H1 (cell line): ENCODE measurements around the gene HES1. TPM values are rescaled to one million over a fixed set of nuclear protein-coding genes. Genes with fewer than 3 reads are reported as not detected.

ENCODE experiments used
- CTCF ChIA-PET: fragments of 300-600 bp; sonication (Branson Sonifier 250); formaldehyde crosslinking; loops from one replicate; lab custom pipeline; 2021; ENCODE audit not compliant: partially characterized antibody; lab: Charles Lee
- POLR2A ChIA-PET: fragments of 300-600 bp; sonication (Branson Sonifier 250); formaldehyde crosslinking; loops from one replicate; lab custom pipeline; 2021; ENCODE audit warnings: inconsistent platforms; ENCODE audit not compliant: partially characterized antibody; lab: Charles Lee
- DNase-seq, 2 experiments: peaks; one replicate each; pipeline versions ENCODE4 v3.0.0 to v3.0.0-alpha.2; 2010 to 2022; ENCODE audit warnings: low spot score in 2 of 2, low read depth in 1 of 2, mixed read lengths in 1 of 2
- FAIRE-seq: peaks from 2 replicates; lab custom pipeline; 2011; peaks lifted over from hg19 to GRCh38; lab: Jason Lieb, UNC
- H2AFZ ChIP-seq: 2 replicates; pipeline ENCODE4 v1.8.1; 2012; ENCODE audit warnings: low read length, inconsistent platforms
- H2AK5ac ChIP-seq: 2 replicates; pipeline ENCODE4 v1.6.1; 2013; ENCODE audit warnings: low read depth, low read length
- H2BK120ac ChIP-seq: replicated peaks from 2 replicates; pipeline ENCODE3; 2013; ENCODE audit warnings: low read depth, low read length, inconsistent platforms
- H2BK12ac ChIP-seq: 2 replicates; pipeline ENCODE4 v1.6.1; 2013; ENCODE audit warnings: low read depth, low read length
- H2BK15ac ChIP-seq: 2 replicates; pipeline ENCODE4 v1.6.1; 2013; ENCODE audit warnings: low read length
- H2BK20ac ChIP-seq: 2 replicates; pipeline ENCODE4 v1.6.1; 2013; ENCODE audit warnings: low read length
- H2BK5ac ChIP-seq: 2 replicates; pipeline ENCODE4 v1.6.1; 2013; ENCODE audit warnings: low read depth, low read length
- H3K14ac ChIP-seq: 2 replicates; pipeline ENCODE4 v1.6.1; 2013; ENCODE audit warnings: inconsistent platforms; ENCODE audit not compliant: insufficient read length
- H3K18ac ChIP-seq: 2 replicates; pipeline ENCODE4 v1.6.1; 2013; ENCODE audit warnings: low read length; ENCODE audit errors: extremely low read depth
- H3K23ac ChIP-seq: 2 replicates; pipeline ENCODE4 v1.6.1; 2013; ENCODE audit warnings: inconsistent platforms; ENCODE audit not compliant: insufficient read length
- H3K23me2 ChIP-seq: 2 replicates; pipeline ENCODE4 v1.6.1; 2013; ENCODE audit warnings: low read depth, low read length
- H3K27ac ChIP-seq: 2 replicates; pipeline ENCODE4 v1.6.1; 2011; ENCODE audit warnings: low read depth, low read length, inconsistent platforms
- H3K27me3 ChIP-seq, 4 experiments: replicated peaks in 1 of 4; 1 replicate in 1 of 4; 2 replicates in 3 of 4; pipeline versions ENCODE4 v1.6.1 to v1.8.1; 2011 to 2013; ENCODE audit warnings: low read length in 3 of 4, mild to moderate bottlenecking in 3 of 4, inconsistent platforms in 2 of 4, mixed read lengths in 2 of 4, moderate library complexity in 1 of 4; ENCODE audit not compliant: control insufficient read depth in 3 of 4, insufficient read depth in 3 of 4; ENCODE audit errors: extremely low read depth in 1 of 4
- H3K36me3 ChIP-seq, 4 experiments: 2 replicates each; pipeline versions ENCODE4 v1.6.1 to v1.8.1; 2011 to 2013; ENCODE audit warnings: mild to moderate bottlenecking in 4 of 4, low read length in 3 of 4, moderate library complexity in 2 of 4, control low read depth in 1 of 4, inconsistent platforms in 1 of 4; ENCODE audit not compliant: insufficient read depth in 4 of 4, control insufficient read depth in 2 of 4
- H3K4ac ChIP-seq: replicated peaks from 2 replicates; pipeline ENCODE3; 2013; ENCODE audit warnings: low read length, low read depth, mixed read lengths, inconsistent platforms; ENCODE audit not compliant: insufficient read length
- H3K4me1 ChIP-seq, 4 experiments: replicated peaks in 1 of 4; 1 replicate in 1 of 4; 2 replicates in 3 of 4; pipeline versions ENCODE4 v1.6.1 to v1.8.1; 2011 to 2013; ENCODE audit warnings: low read length in 3 of 4, inconsistent platforms in 2 of 4, mixed read lengths in 1 of 4; ENCODE audit not compliant: insufficient read depth in 4 of 4, control insufficient read depth in 3 of 4
- H3K4me2 ChIP-seq, 2 experiments: 2 replicates each; pipeline versions ENCODE4 v1.6.1 to v1.8.1; 2011 to 2013; ENCODE audit warnings: low read depth in 2 of 2, low read length in 2 of 2, control low read depth in 1 of 2, inconsistent platforms in 1 of 2, mild to moderate bottlenecking in 1 of 2; ENCODE audit not compliant: insufficient read depth in 1 of 2
- H3K4me3 ChIP-seq, 4 experiments: fragments of 200-600, 300-600 bp in 1 of 4; sonication (generic), shearing (Covaris generic), sonication (Bioruptor Twin) in 1 of 4; 2 replicates each; pipeline versions ENCODE4 v1.5.1 to v1.8.1; 2011 to 2016; ENCODE audit warnings: low read length in 4 of 4, low read depth in 3 of 4, control low read depth in 2 of 4, inconsistent platforms in 2 of 4, mild to moderate bottlenecking in 2 of 4, mixed read lengths in 1 of 4, moderate library complexity in 1 of 4; ENCODE audit not compliant: insufficient read depth in 2 of 4; ENCODE audit errors: extremely low read depth in 1 of 4
- H3K56ac ChIP-seq: replicated peaks from 2 replicates; pipeline ENCODE3; 2013; ENCODE audit warnings: low read depth, mild to moderate bottlenecking, mixed read lengths, low read length, inconsistent platforms; ENCODE audit not compliant: insufficient read length
- H3K79me1 ChIP-seq: 2 replicates; pipeline ENCODE4 v1.6.1; 2013; ENCODE audit warnings: low read depth, low read length, control low read depth
- H3K79me2 ChIP-seq, 2 experiments: 2 replicates each; pipeline versions ENCODE4 v1.6.1 to v1.8.1; 2012 to 2013; ENCODE audit warnings: low read length in 2 of 2, mild to moderate bottlenecking in 2 of 2, inconsistent platforms in 1 of 2; ENCODE audit not compliant: insufficient read depth in 2 of 2, control insufficient read depth in 1 of 2
- H3K9ac ChIP-seq, 4 experiments: replicated peaks in 1 of 4; 1 replicate in 1 of 4; 2 replicates in 3 of 4; pipeline versions ENCODE4 v1.6.1 to v1.8.1; 2011 to 2013; ENCODE audit warnings: low read depth in 3 of 4, low read length in 3 of 4, control low read depth in 2 of 4, mild to moderate bottlenecking in 2 of 4, moderate library complexity in 2 of 4, inconsistent platforms in 1 of 4; ENCODE audit errors: extremely low read depth in 1 of 4
- H3K9me3 ChIP-seq, 2 experiments: 2 replicates each; pipeline versions ENCODE4 v1.6.1 to v1.8.1; 2012 to 2013; ENCODE audit warnings: mild to moderate bottlenecking in 2 of 2, moderate library complexity in 2 of 2, control low read depth in 1 of 2, inconsistent platforms in 1 of 2, low read depth in 1 of 2, low read length in 1 of 2, mixed read lengths in 1 of 2; ENCODE audit not compliant: insufficient read depth in 2 of 2
- H4K20me1 ChIP-seq, 2 experiments: replicated peaks in 1 of 2; 2 replicates each; pipeline versions ENCODE3 to v1.8.1; 2011 to 2013; ENCODE audit warnings: inconsistent platforms in 2 of 2, low read length in 2 of 2, mild to moderate bottlenecking in 1 of 2; ENCODE audit not compliant: insufficient read depth in 2 of 2, control insufficient read depth in 1 of 2
- H4K5ac ChIP-seq: 2 replicates; pipeline ENCODE4 v1.6.1; 2013; ENCODE audit warnings: low read length, low read depth, mixed read lengths, inconsistent platforms; ENCODE audit not compliant: insufficient read length
- H4K8ac ChIP-seq: 2 replicates; pipeline ENCODE4 v1.8.0; 2013; ENCODE audit warnings: mild to moderate bottlenecking, moderate library complexity, low read length, inconsistent platforms; ENCODE audit not compliant: insufficient read depth; ENCODE audit errors: extremely low read depth
- H4K91ac ChIP-seq: replicated peaks from 2 replicates; pipeline ENCODE3; 2013; ENCODE audit warnings: low read length, mixed read lengths, inconsistent platforms; ENCODE audit not compliant: insufficient read length
- BRCA1 ChIP-seq: IDR thresholded peaks from 2 replicates; pipeline ENCODE4 v1.6.1; 2012; ENCODE audit warnings: low read depth, low read length, improper control_type of control experiment
- GABPA ChIP-seq: IDR thresholded peaks from 2 replicates; pipeline ENCODE4 v1.6.1; 2011; ENCODE audit warnings: mild to moderate bottlenecking, low read length, moderate library complexity, borderline replicate concordance; ENCODE audit not compliant: insufficient read depth
- POLR2A ChIP-seq, 2 experiments: IDR thresholded peaks; 1 replicate in 1 of 2; 2 replicates in 1 of 2; pipeline ENCODE4 v1.6.1; 2011; ENCODE audit warnings: low read depth in 2 of 2, low read length in 2 of 2, mild to moderate bottlenecking in 2 of 2; ENCODE audit errors: control extremely low read depth in 1 of 2
- POLR2AphosphoS5 ChIP-seq: IDR thresholded peaks from 2 replicates; pipeline ENCODE4 v1.6.1; 2011; ENCODE audit warnings: low read depth, low read length
- POU5F1 ChIP-seq: IDR thresholded peaks from 2 replicates; pipeline ENCODE4 v1.6.1; 2011; ENCODE audit warnings: low read depth, mild to moderate bottlenecking, low read length, moderate library complexity
- TAF7 ChIP-seq: optimal IDR thresholded peaks from 2 replicates; pipeline ENCODE3; 2011; ENCODE audit warnings: low read depth, mild to moderate bottlenecking, inconsistent platforms, low read length, moderate library complexity, borderline replicate concordance
- TBP ChIP-seq: IDR thresholded peaks from 2 replicates; pipeline ENCODE4 v1.6.1; 2011; ENCODE audit warnings: low read depth, low read length, improper control_type of control experiment
- WGBS, 2 experiments: shearing (Covaris generic) in 1 of 2; methylation state at CpG; one replicate each; pipeline versions ENCODE4 v1.1.6 to v1.1.7; 2013 to 2015; ENCODE audit warnings: low lambda C conversion rate in 2 of 2, mixed read lengths in 2 of 2, inconsistent platforms in 1 of 2, low coverage in 1 of 2, missing lambda C conversion rate in 1 of 2; ENCODE audit not compliant: insufficient replicate concordance in 2 of 2, insufficient coverage in 1 of 2, insufficient read length in 1 of 2; ENCODE audit errors: extremely low coverage in 1 of 2, missing lambda C conversion rate in 1 of 2; 5-methylcytosine and 5-hydroxymethylcytosine counted together
- polyA plus RNA-seq, 7 experiments: library from polyadenylated mRNA; depleted of rRNA in 3 of 7; stranded (reverse) in 5 of 7; unstranded in 2 of 7; fragments of >200 nt in 5 of 7; fragments of 200-250 nt in 2 of 7; gene quantifications; 1 replicate in 5 of 7; 2 replicates in 1 of 7; 4 replicates in 1 of 7; pipeline versions ENCODE4 v1.2.1 to v1.2.3, GENCODE V29; 2011 to 2013; ENCODE audit warnings: missing spikeins in 2 of 7, mixed read lengths in 2 of 7
- total RNA-seq: library from RNA; stranded (reverse); fragmentation: NEBNext Ultra II Directional; extraction: Animal tissue kit (Norgen Biotek cat#: 25700); gene quantifications from 2 replicates; pipeline ENCODE4 v1.2.1, GENCODE V29; 2021

The HES1 gene
- total and polyA plus RNA-seq, 2 of the 8 experiments (the other 6 are each of a cell fraction or from before 2014, with no cell fraction given), result 7.9 to 12.9 TPM

DNA sequence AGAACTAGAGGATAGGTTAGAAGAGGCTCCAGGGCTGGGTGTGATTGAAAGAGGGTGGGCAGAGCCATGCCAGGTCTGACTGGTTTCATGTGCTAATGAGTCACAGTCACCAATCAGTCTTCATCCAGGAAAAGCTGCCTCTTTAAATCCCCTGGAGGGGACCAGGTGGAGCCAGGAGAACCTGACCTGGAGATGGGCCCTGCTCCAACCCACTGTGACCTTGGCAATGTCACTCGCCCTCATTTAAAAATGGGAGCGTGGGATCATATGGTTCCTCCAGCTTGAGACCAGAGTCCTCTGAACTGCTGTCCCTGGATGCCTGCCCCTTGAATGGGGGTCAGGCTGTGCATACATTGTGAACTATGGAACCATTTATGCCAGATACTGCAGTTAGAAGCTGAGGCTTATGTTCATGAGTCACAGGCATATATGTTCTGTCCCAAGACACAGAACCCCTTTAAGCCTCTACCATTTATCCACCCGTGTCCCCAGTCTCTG lies 23.0 kb downstream of the HES1 start:
- Histone ChIP-seq H4K8ac (no peak overlapping the region), H3K79me2 (no peaks in the 10 kb centered on the region), H3K79me1 (no peaks in the 10 kb centered on the region), H3K23me2 (no peaks in the 10 kb centered on the region; the same call in 1 of the 2 replicates), H3K56ac (no peak overlapping the region), H3K9ac (no peak overlapping the region), H2AK5ac (no peak overlapping the region), H2AFZ (no peak overlapping the region), H3K18ac (no peak overlapping the region), H3K36me3 (no peaks in the 10 kb centered on the region), H2BK12ac (no peak overlapping the region), H2BK5ac (no peak overlapping the region), H2BK120ac (no peak overlapping the region), H2BK20ac (no peak overlapping the region), H3K27ac (no peak overlapping the region), H4K91ac (no peak overlapping the region), H2BK15ac (no peak overlapping the region), H3K4me3 (no peak overlapping the region), H3K23ac (no peak overlapping the region), H4K5ac (no peak overlapping the region), H3K4me1 (peaks cover 0 to 6% (median 2%) of the 10 kb centered on the region in 4 experiments; a peak in 5 of 7 replicates), H4K20me1 (no peaks in the 10 kb centered on the region), H3K9me3 (peaks cover 4 to 6% of the 10 kb centered on the region in 2 experiments; a peak in 3 of 4 replicates), H3K4ac (no peak overlapping the region), H3K4me2 (no peak overlapping the region), H3K14ac (no peak overlapping the region), H3K27me3 (peaks cover 0 to 1% (median 0%) of the 10 kb centered on the region in 4 experiments; a peak in 1 of 7 replicates)
- FAIRE-seq (no peak), DNase-seq (no peak)
- peak; percentile 20; the same call in 1 of the 2 replicates for TF ChIP-seq POLR2AphosphoS5
- TF ChIP-seq GABPA, result no peak
- peak; percentile 35; the same call in 1 of the 2 replicates for TF ChIP-seq TBP
- TF ChIP-seq TAF7, result peak; percentile 73
- TF ChIP-seq POU5F1, result no peak
- no peak for TF ChIP-seq BRCA1
- peak in 1 of 2 experiments; percentile 52; a peak in 1 of 3 replicates for TF ChIP-seq POLR2A (IDR thresholded peaks at IDR 0.05; ENCODE audit: control extremely low read depth in 1 of 2, low read depth in 2 of 2, low read length in 2 of 2)
- ChIA-PET CTCF (interaction anchor here (1.0 to 5.0 kb wide), 7 partner anchors 9 to 378 kb away, joined by 3 to 24 read pairs (median 5); no protein-coding TSS in a partner anchor), POLR2A (interaction anchor here (1.8 kb wide), 1 partner anchor 18 kb away, joined by 4 read pairs; no protein-coding TSS in a partner anchor)
- 94% methylated on average over 3 of the region's 3 CpGs; no CpG with 5 or more reads in 1 of the 2 experiments for WGBS, 2 experiments
